Uterus (tissue), 4 donors: ENCODE measurements around the gene PRIMPOL. TPM values are rescaled to one million over a fixed set of nuclear protein-coding genes. Genes with fewer than 3 reads are reported as not detected.

Experiments
- DNase-seq, 2 donors: peaks; one replicate each; pipeline ENCODE4 v3.0.0-alpha.2; 2019 to 2020
- H3K27ac ChIP-seq, 2 donors: fragments of 200-600 bp; sonication (generic); 1 replicate in 1 of 2; 2 replicates in 1 of 2; pipeline ENCODE4 v1.5.1; 2016 to 2018
- H3K27me3 ChIP-seq, 2 donors: fragments of 200-600 bp; sonication (generic); one replicate each; pipeline ENCODE4 v1.5.1; 2018 to 2019; ENCODE audit warnings: control low read depth in 1 of 2
- H3K36me3 ChIP-seq, 2 donors: fragments of 200-600 bp; sonication (generic); one replicate each; pipeline ENCODE4 v1.5.1; 2019; ENCODE audit warnings: control low read depth in 1 of 2
- H3K4me1 ChIP-seq, 2 donors: fragments of 200-600 bp; sonication (generic); one replicate each; pipeline ENCODE4 v1.5.1; 2018 to 2019; ENCODE audit warnings: control low read depth in 1 of 2
- H3K4me3 ChIP-seq, 2 donors: fragments of 200-600 bp; sonication (generic); 1 replicate in 1 of 2; 2 replicates in 1 of 2; pipeline ENCODE4 v1.5.1; 2018 to 2019; ENCODE audit warnings: mild to moderate bottlenecking in 1 of 2
- H3K9me3 ChIP-seq, 2 donors: fragments of 200-600 bp; sonication (generic); one replicate each; pipeline ENCODE4 v1.5.1; 2019; ENCODE audit warnings: control low read depth in 1 of 2
- POLR2A ChIP-seq, 2 donors: fragments of 450-650 bp; IDR thresholded peaks; one replicate each; pipeline ENCODE4 v1.6.1; 2016; ENCODE audit warnings: antibody characterized with exemption in 2 of 2, mild to moderate bottlenecking in 1 of 2, moderate library complexity in 1 of 2
- intact Hi-C: fragments of 100-400 bp; cut with DNase I; formaldehyde crosslinking; loops from one replicate; pipeline ENCODE4 v1.15.1; 2023; ENCODE audit warnings: low total_unique reads
- total RNA-seq, 4 donors: library from RNA; depleted of rRNA in 3 of 4; stranded (reverse); fragments of >200 nt in 3 of 4; gene quantifications; one replicate each; pipeline versions ENCODE4 v1.1.0 to v1.2.4, GENCODE V29; 2014 to 2023
- TF ChIP-seq, protein P1 (sequence below), 4 experiments: fragments of 200-600 bp in 2 of 4; fragments of 450-650 bp in 2 of 4; sonication (generic) in 2 of 4; IDR thresholded peaks; one replicate each; pipeline ENCODE4 v1.5.1; 2016 to 2019; ENCODE audit warnings: antibody characterized with exemption in 4 of 4, mild to moderate bottlenecking in 2 of 4, moderate library complexity in 1 of 4
- donor health status: DM: yes; HTN: yes; CAD: no.

PRIMPOL gene
- total RNA-seq, 4 donors from 2014 or later: 25.1 to 43.5 (median 34.1) TPM

- Histone ChIP-seq H3K36me3 (no peaks in the 10 kb centered on the region), H3K4me3 (no peak overlapping the region), H3K27ac (no peak overlapping the region), H3K9me3 (no peaks in the 10 kb centered on the region), H3K27me3 (no peaks in the 10 kb centered on the region), H3K4me1 (no peaks in the 10 kb centered on the region)
- intact Hi-C loops: no loop called here
- TF ChIP-seq POLR2A (IDR thresholded peaks at IDR 0.05): no peak
- no peak for DNase-seq
Observed at GRCh38 chr4:184671101-184671500, 21.6 kb downstream of the PRIMPOL start.

GRCh38 chr4:184672741-184673140 is 23.2 kb downstream of the PRIMPOL start:
- no peaks in the 10 kb centered on the region for H3K36me3 ChIP-seq
- no peak overlapping the region for H3K4me3 ChIP-seq
- TF ChIP-seq, protein P1, sequence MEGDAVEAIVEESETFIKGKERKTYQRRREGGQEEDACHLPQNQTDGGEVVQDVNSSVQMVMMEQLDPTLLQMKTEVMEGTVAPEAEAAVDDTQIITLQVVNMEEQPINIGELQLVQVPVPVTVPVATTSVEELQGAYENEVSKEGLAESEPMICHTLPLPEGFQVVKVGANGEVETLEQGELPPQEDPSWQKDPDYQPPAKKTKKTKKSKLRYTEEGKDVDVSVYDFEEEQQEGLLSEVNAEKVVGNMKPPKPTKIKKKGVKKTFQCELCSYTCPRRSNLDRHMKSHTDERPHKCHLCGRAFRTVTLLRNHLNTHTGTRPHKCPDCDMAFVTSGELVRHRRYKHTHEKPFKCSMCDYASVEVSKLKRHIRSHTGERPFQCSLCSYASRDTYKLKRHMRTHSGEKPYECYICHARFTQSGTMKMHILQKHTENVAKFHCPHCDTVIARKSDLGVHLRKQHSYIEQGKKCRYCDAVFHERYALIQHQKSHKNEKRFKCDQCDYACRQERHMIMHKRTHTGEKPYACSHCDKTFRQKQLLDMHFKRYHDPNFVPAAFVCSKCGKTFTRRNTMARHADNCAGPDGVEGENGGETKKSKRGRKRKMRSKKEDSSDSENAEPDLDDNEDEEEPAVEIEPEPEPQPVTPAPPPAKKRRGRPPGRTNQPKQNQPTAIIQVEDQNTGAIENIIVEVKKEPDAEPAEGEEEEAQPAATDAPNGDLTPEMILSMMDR (IDR thresholded peaks at IDR 0.05): no peak
- TF ChIP-seq POLR2A (IDR thresholded peaks at IDR 0.05): no peak
- no peak overlapping the region for H3K27ac ChIP-seq
- intact Hi-C loops: no loop called here
- no peak for DNase-seq
- H3K4me1 ChIP-seq: no peaks in the 10 kb centered on the region
- H3K9me3 ChIP-seq: no peaks in the 10 kb centered on the region
- H3K27me3 ChIP-seq: no peaks in the 10 kb centered on the region

- TF ChIP-seq POLR2A (IDR thresholded peaks at IDR 0.05): no peak
- TF ChIP-seq, protein P1 (IDR thresholded peaks at IDR 0.05): no peak
- no peak for DNase-seq
- no peak overlapping the region for H3K27ac ChIP-seq
- no peaks in the 10 kb centered on the region for H3K36me3 ChIP-seq
- H3K27me3 ChIP-seq: no peaks in the 10 kb centered on the region
- intact Hi-C loops: no loop called here
- no peak overlapping the region for H3K4me3 ChIP-seq
- no peaks in the 10 kb centered on the region for H3K9me3 ChIP-seq
- H3K4me1 ChIP-seq: no peaks in the 10 kb centered on the region
Observed at GRCh38 chr4:184674011-184674410, 24.5 kb downstream of the PRIMPOL start.

- Histone ChIP-seq H3K27me3 (no peaks in the 10 kb centered on the region), H3K9me3 (no peaks in the 10 kb centered on the region), H3K27ac (no peak overlapping the region), H3K4me1 (no peaks in the 10 kb centered on the region), H3K4me3 (no peak overlapping the region), H3K36me3 (no peaks in the 10 kb centered on the region)
- intact Hi-C loops: no loop called here
- TF ChIP-seq, protein P1 (IDR thresholded peaks at IDR 0.05): no peak
- TF ChIP-seq POLR2A (IDR thresholded peaks at IDR 0.05): no peak
- DNase-seq: no peak
Observed at GRCh38 chr4:184675018-184675417, 25.5 kb downstream of the PRIMPOL start.

GRCh38 chr4:184675821-184676492 is 26.4 kb downstream of the PRIMPOL start:
- Histone ChIP-seq H3K4me3 (no peak overlapping the region), H3K27me3 (no peaks in the 10 kb centered on the region), H3K36me3 (no peaks in the 10 kb centered on the region), H3K27ac (no peak overlapping the region), H3K4me1 (no peaks in the 10 kb centered on the region), H3K9me3 (no peaks in the 10 kb centered on the region)
- TF ChIP-seq, protein P1 (IDR thresholded peaks at IDR 0.05): no peak
- TF ChIP-seq POLR2A (IDR thresholded peaks at IDR 0.05): no peak
- DNase-seq: no peak
- intact Hi-C loops: no loop called here
